ENCODE data around the gene FZD7.

FZD7 gene

GRCh38 chr2:202069170-202070067 is 35.8 kb downstream of the FZD7 start:
- no peak for DNase-seq

DNA sequence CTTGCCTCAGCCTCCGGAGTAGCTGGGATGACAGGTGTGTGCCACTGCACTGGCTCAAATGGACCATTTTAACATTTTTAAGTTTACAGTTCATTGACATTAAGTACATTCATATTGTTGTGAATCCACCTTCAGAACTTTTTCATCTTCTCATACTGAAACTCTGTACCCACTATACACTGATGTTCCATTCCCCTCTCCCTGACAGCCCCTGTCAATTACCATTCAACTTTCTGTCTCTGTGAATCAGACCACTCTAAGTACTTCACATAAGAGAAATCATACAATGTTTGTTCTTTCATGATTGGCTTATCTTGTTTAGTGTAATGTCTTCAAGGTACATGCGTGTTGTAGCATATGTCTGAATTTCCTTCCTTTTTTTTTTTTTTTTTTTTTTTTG is 37.5 kb downstream of the FZD7 start:
- DNase-seq: no peak

DNA sequence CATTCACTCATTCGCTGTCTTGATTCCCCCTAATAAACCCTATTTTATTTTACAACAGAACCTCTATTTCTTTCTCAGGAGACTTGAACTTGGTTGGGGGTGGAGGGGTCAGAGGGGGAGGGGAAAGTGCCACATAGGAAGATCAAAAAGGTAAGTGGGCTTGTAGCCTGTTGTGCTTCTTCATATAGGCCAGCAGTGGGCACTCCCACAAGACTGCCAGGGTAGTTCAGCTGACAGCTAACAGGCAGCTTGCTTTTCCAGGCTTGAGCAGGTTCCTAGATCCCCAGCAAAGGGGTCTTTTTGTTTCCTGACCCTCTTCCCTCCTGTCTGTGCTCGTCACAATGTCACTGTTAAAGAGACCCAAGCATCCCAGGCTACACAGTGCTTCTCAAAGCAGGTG is 38.6 kb downstream of the FZD7 start:
- peak; percentile 32 for DNase-seq

GRCh38 chr2:202072737-202073401 is 39.2 kb downstream of the FZD7 start, which contains the start of gene KIAA2012:
TSS of gene KIAA2012 (plus strand) at chr2:202073255. CDS start at chr2:202073628, 373 bp downstream.
- DNase-seq: peak; percentile 72

DNA sequence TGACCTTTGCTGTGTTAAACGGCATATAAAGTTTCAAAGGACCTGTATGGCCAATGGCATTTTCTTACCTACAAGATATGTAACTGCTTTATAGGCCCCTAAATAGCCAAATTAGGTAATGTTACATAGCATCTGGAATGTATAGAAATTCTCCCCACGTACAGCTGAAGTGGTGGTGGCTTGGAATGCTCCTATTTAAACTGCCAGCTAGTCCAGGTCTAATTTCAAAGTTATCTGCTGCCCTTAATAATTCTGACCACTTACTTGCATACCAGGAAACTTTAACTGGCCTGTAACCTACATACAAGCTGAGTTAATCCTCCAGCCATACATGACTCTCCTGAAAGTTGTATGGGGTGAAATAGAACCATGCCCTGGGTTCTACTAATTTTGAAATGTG is 40.7 kb downstream of the FZD7 start:
- no peak for DNase-seq

DNA sequence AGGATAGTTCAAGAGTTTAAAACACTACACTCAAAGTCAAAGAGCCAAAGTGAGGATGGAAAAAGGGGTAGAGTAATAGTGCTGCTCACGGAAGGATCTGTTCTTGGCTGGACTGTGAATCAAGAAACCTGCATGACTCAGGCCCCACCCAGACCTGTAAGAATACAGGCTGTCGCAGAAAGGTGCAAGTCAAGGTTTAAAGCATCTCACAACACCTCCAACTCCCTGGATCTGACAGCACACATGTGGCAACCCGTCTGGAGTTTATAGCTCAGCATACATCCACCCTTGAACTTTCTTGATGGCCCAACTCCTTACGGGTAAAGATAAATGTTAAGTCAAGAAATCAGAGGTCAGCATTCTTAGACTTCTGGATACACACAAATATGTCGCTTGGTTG is 45.7 kb downstream of the FZD7 start:
- DNase-seq: no peak

DNA sequence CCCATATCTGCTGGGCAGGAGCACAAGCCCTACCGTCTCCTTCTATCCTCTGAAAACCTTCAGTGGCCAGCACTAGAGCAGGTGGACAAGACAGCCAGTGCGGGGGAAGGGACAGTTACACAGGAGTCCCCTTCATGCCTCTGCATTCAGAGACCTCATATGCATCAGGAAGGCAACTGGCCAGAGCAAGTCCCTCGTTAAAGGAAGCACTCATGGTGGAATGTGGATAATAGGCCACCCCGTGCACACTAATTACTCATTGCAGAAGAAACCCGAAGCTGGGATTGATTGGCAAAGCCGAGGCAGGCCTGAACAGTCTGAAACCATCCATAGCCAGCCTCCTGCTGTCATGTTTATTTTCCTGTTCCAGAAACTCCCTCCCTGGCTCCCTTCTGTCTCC is 50.6 kb downstream of the FZD7 start:
- peak; percentile 83 for DNase-seq

Measured in eye (tissue), 1 donor.